ENCODE measurements around the gene NDFIP2.
A peak's percentile ranks its signal among the peaks of the same experiment; 100 is the strongest.

Gene NDFIP2

DNA sequence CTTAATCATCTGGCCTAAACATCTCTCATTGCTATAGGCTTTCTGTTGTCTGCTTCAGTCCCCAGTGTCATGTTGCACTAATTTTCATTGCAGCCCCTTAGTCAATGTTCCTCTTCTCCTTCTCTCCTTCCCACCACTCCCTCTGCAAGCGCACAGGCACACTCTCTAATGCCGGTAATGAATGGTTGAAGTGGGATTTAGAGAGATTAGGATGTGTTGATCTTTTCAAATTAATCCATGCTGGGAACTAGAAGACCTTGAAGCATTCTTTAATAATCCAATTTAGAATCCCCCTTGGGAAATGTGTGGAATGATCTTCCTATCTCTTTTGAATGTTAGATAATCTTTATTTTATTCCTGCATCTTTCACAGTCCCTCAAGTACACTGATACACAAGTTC, 33.2 kb upstream of the NDFIP2 start:
- no peak for DNase-seq (ENCODE audit: low read depth)
- H3K4me3 ChIP-seq (ENCODE audit: low read depth, low read length) = no peak overlapping the region
- TF ChIP-seq MAX (IDR thresholded peaks at IDR 0.05; ENCODE audit: low read depth, low read length) (no peak), MYC (IDR thresholded peaks at IDR 0.05; ENCODE audit: low read depth, low read length) (no peak), CTCF (IDR thresholded peaks at IDR 0.05; ENCODE audit: low read depth, low read length) (no peak), POLR2A (IDR thresholded peaks at IDR 0.05; ENCODE audit: extremely low read depth, insufficient read length) (no peak)

- TF ChIP-seq MYC (IDR thresholded peaks at IDR 0.05; ENCODE audit: low read depth, low read length) = no peak
- TF ChIP-seq POLR2A (IDR thresholded peaks at IDR 0.05; ENCODE audit: extremely low read depth, insufficient read length) = no peak
- no peak for TF ChIP-seq MAX (IDR thresholded peaks at IDR 0.05; ENCODE audit: low read depth, low read length)
- TF ChIP-seq CTCF (IDR thresholded peaks at IDR 0.05; ENCODE audit: low read depth, low read length) = no peak
- DNase-seq (ENCODE audit: low read depth) = peak; percentile 54
- H3K4me3 ChIP-seq (ENCODE audit: low read depth, low read length) = no peak overlapping the region
Observed at GRCh38 chr13:79448413-79448812, 32.5 kb upstream of the NDFIP2 start.

DNA sequence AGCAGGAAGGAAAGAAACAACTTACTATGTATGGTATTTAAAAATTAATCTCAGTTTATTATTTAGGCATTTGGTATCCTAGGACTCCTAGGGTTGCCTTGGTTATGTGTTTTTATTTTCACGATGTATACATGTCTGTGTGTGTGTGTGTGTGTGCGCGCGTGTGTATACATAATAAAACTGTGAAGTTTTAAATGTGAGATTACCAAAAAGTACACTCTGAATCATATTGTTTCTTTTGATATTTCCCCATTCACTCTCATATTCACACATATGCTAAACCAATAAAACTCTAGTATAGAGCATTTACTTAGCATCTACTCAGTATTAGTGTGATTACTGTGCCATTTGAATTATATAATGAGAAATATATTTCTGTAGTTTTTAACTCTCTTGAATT, 30.8 kb upstream of the NDFIP2 start:
- no peak overlapping the region for H3K4me3 ChIP-seq (ENCODE audit: low read depth, low read length)
- TF ChIP-seq CTCF (IDR thresholded peaks at IDR 0.05; ENCODE audit: low read depth, low read length) (no peak), MAX (IDR thresholded peaks at IDR 0.05; ENCODE audit: low read depth, low read length) (no peak), POLR2A (IDR thresholded peaks at IDR 0.05; ENCODE audit: extremely low read depth, insufficient read length) (no peak), MYC (IDR thresholded peaks at IDR 0.05; ENCODE audit: low read depth, low read length) (no peak)
- no peak for DNase-seq (ENCODE audit: low read depth)

GRCh38 chr13:79451500-79451962, 29.4 kb upstream of the NDFIP2 start:
- TF ChIP-seq MAX (IDR thresholded peaks at IDR 0.05; ENCODE audit: low read depth, low read length) = peak; percentile 63
- TF ChIP-seq POLR2A (IDR thresholded peaks at IDR 0.05; ENCODE audit: extremely low read depth, insufficient read length) = no peak
- peak overlapping the region; percentile 14 for H3K4me3 ChIP-seq (ENCODE audit: low read depth, low read length)
- DNase-seq (ENCODE audit: low read depth) = peak; percentile 98

DNA sequence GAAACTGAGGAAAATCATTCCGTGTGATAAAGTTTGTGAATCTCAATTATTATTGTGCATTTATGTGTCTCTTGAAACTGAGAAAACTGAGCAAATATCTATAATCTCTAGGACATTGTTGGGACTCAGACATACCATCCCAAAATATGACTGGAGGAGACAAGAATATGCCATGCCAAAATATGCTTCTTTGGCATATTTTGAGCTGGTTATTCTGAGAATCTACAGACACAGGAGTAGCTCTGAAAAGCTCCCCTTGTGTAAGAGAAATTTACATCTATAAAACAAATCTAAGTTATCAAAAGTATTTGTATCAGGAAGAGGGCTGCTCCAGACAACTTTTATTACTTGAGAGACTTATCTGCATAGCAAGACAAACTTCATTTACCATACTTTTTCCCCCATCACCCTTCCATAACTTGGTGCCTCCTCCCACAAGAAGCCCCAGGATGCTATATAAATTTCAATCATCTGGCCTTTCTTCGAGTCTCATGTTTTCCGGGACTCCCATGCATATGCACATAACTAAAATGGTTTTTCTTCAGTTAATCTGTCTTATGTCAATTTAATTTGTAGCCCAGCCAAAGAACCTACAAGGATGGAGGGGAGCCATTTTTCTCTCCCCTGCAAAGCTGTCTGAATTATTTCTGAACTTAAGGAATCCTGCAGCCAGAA, 28.6 kb upstream of the NDFIP2 start:
- DNase-seq (ENCODE audit: low read depth) = no peak
- TF ChIP-seq MYC (IDR thresholded peaks at IDR 0.05; ENCODE audit: low read depth, low read length) = no peak
- TF ChIP-seq POLR2A (IDR thresholded peaks at IDR 0.05; ENCODE audit: extremely low read depth, insufficient read length) = no peak
- no peak for TF ChIP-seq MAX (IDR thresholded peaks at IDR 0.05; ENCODE audit: low read depth, low read length)
- no peak for TF ChIP-seq CTCF (IDR thresholded peaks at IDR 0.05; ENCODE audit: low read depth, low read length)
- no peak overlapping the region for H3K4me3 ChIP-seq (ENCODE audit: low read depth, low read length)

- no peak overlapping the region for H3K4me3 ChIP-seq (ENCODE audit: low read depth, low read length)
- DNase-seq (ENCODE audit: low read depth) = no peak
- no peak for TF ChIP-seq POLR2A (IDR thresholded peaks at IDR 0.05; ENCODE audit: extremely low read depth, insufficient read length)
- no peak for TF ChIP-seq MYC (IDR thresholded peaks at IDR 0.05; ENCODE audit: low read depth, low read length)
- no peak for TF ChIP-seq CTCF (IDR thresholded peaks at IDR 0.05; ENCODE audit: low read depth, low read length)
- no peak for TF ChIP-seq MAX (IDR thresholded peaks at IDR 0.05; ENCODE audit: low read depth, low read length)
Observed at GRCh38 chr13:79455331-79455730, 25.6 kb upstream of the NDFIP2 start.
